ENCODE results near the gene ANKRD33B. TPM values are rescaled to one million over a fixed set of nuclear protein-coding genes. Genes with fewer than 3 reads are reported as not detected.
"Not testable (repeated sequence)": the region's sequence is repeated elsewhere in the genome, so short reads cannot be mapped to it uniquely, and the experiment has no call there.

ANKRD33B gene
- polyA plus RNA-seq (0.97 to 2.0 TPM (median 1.9 TPM) in 3 replicates), polyA minus RNA-seq (3.3 to 7.7 TPM (median 6.4 TPM) in 3 replicates)
- 0.46 TPM for polyA plus RNA-seq (2011; ENCODE audit: low read depth)
- polyA plus RNA-seq (2011; cell fraction: cytosol; rRNA removed) = 1.2 and 1.4 TPM in 2 replicates
- 3.9 and 4.2 TPM in 2 replicates for polyA plus RNA-seq (2011; cell fraction: nucleus; rRNA removed)
- polyA plus RNA-seq (2012; ENCODE audit: low replicate concordance) = 0.82 and 2.5 TPM in 2 replicates
- polyA minus RNA-seq (2011; cell fraction: cytosol; rRNA and poly(A)+ RNA removed) = 4.0 TPM
- polyA minus RNA-seq (2011; cell fraction: nucleus; rRNA and poly(A)+ RNA removed) = 6.0 and 8.5 TPM in 2 replicates

DNA sequence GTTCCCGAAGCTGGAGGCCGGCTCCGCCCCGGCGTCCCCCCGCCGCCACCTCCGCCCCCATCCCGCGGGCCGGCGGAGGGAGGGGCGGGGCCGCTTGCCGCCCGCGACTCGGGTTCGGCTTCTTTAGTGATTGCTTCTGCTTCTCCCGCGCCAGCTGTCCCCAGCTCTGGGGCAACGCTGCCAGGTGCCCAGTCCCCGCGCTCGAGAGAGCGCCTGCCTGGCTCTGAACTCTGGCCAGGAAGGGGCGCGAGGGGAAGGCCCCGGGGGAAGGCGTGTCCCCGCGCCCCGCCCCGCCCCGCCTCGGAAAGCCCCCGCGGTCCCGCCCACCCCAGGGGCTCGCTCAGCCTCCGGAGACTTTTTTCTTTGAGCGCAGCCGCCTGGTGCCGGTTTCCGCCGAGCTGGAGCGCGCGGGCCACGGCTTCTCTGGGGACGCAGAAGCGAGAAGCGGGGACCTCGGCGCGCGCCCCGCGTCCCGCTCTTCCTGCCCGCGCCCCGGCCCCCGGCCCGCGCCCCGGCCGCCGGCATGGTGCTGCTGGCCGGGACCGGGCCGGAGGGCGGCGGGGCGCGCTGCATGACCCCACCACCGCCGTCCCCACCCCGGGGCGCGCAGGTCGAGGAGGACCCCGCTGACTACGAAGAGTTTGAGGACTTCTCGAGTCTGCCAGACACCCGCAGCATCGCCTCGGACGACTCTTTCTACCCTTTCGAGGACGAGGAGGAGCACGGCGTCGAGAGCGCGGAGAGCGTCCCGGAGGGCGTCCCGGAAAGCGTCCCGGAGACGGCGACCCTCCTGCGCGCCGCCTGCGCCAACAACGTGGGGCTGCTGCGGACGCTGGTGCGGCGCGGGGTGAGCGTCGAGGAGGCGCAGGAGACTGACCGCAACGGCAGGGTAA, at the start of gene ANKRD33B:
Gene ANKRD33B (plus strand): TSS at position 126 of the 893 bp plus-strand sequence. CDS start 398 bp downstream, at position 524.
- Histone ChIP-seq H3K9me3 (ENCODE audit: control insufficient read depth, low read depth, low read length) (no peaks in the 10 kb centered on the region), H3K79me2 (ENCODE audit: control insufficient read depth, insufficient read depth, low read length) (peaks cover 2% of the 10 kb centered on the region), H3K9me1 (ENCODE audit: control insufficient read depth, extremely low read depth, insufficient read depth, low read length) (no peaks in the 10 kb centered on the region), H2AFZ (ENCODE audit: control insufficient read depth, low read length) (peak within 1 kb of the TSS; percentile 74), H3K36me3 (ENCODE audit: control insufficient read depth in 2 of 2, extremely low read depth in 1 of 2, insufficient read depth in 2 of 2, low read length in 2 of 2) (no peaks in the 10 kb centered on the region), H4K20me1 (ENCODE audit: control insufficient read depth, extremely low read depth, insufficient read depth, low read length) (no peaks in the 10 kb centered on the region), H3K9ac (ENCODE audit: control insufficient read depth, extremely low read depth, insufficient read depth, low read length) (peak within 1 kb of the TSS; percentile 78), H3K4me2 (ENCODE audit: control insufficient read depth, extremely low read depth, insufficient read depth, low read depth, low read length) (peak within 1 kb of the TSS; percentile 87), H3K27me3 (ENCODE audit: control insufficient read depth, extremely low read depth, insufficient read depth, low read length) (peaks cover 12% of the 10 kb centered on the region), H3K4me3 (ENCODE audit: control insufficient read depth in 2 of 3, extremely low read depth in 1 of 3, insufficient read depth in 2 of 3, low read depth in 1 of 3, low read length in 3 of 3) (peak within 1 kb of the TSS; percentile 56 to 64 (median 60)), H3K4me1 (ENCODE audit: control insufficient read depth, extremely low read depth, insufficient read depth, low read length) (peaks cover 33% of the 10 kb centered on the region), H3K27ac (ENCODE audit: control insufficient read depth, insufficient read depth, low read length) (peak within 1 kb of the TSS; percentile 52)
- dilution Hi-C loops (cut with MboI; ENCODE audit: extremely low pct_ligation_motif_present, low sequenced_read_pairs) = no loop called here
- no peak for DNase-seq (ENCODE audit: low read depth, low spot score)
- FAIRE-seq = no peak
- no peak for TF ChIP-seq EZH2 (IDR thresholded peaks at IDR 0.05; ENCODE audit: low read length)
- TF ChIP-seq, protein P1, sequence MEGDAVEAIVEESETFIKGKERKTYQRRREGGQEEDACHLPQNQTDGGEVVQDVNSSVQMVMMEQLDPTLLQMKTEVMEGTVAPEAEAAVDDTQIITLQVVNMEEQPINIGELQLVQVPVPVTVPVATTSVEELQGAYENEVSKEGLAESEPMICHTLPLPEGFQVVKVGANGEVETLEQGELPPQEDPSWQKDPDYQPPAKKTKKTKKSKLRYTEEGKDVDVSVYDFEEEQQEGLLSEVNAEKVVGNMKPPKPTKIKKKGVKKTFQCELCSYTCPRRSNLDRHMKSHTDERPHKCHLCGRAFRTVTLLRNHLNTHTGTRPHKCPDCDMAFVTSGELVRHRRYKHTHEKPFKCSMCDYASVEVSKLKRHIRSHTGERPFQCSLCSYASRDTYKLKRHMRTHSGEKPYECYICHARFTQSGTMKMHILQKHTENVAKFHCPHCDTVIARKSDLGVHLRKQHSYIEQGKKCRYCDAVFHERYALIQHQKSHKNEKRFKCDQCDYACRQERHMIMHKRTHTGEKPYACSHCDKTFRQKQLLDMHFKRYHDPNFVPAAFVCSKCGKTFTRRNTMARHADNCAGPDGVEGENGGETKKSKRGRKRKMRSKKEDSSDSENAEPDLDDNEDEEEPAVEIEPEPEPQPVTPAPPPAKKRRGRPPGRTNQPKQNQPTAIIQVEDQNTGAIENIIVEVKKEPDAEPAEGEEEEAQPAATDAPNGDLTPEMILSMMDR (optimal IDR thresholded peaks at IDR 0.05 in 1 of 3, IDR thresholded peaks at IDR 0.05 in 1 of 3, conservative IDR thresholded peaks at IDR 0.05 in 1 of 3; ENCODE audit: extremely low read depth in 1 of 3, insufficient read depth in 2 of 3, low read length in 3 of 3) = no peak

DNA sequence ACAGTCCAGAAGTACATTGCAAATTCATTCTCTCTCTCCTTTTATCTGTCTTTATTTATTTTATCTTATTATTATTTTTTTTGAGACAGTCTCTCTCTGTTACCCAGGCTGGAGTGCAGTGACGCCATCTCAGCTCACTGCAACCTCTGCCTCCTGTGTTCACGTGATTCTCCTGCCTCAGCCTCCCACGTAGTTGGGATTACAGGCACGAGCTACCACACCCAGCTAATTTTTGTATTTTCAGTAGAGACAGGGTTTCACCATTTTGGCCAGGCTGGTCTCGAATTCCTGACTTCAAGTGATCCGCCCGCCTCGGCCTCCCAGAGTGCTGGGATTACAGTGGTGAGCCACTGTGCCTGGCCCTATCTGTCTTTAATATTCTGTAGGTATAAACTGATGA, 49.3 kb upstream of the ANKRD33B start:
- H3K4me1 ChIP-seq (ENCODE audit: control insufficient read depth, extremely low read depth, insufficient read depth, low read length); DNase-seq (ENCODE audit: low read depth, low spot score); H3K27ac ChIP-seq (ENCODE audit: control insufficient read depth, insufficient read depth, low read length); H2AFZ ChIP-seq (ENCODE audit: control insufficient read depth, low read length); dilution Hi-C loops (cut with MboI; ENCODE audit: extremely low pct_ligation_motif_present, low sequenced_read_pairs); H3K9ac ChIP-seq (ENCODE audit: control insufficient read depth, extremely low read depth, insufficient read depth, low read length); H3K4me3 ChIP-seq (ENCODE audit: control insufficient read depth in 2 of 3, extremely low read depth in 1 of 3, insufficient read depth in 2 of 3, low read depth in 1 of 3, low read length in 3 of 3); H3K9me1 ChIP-seq (ENCODE audit: control insufficient read depth, extremely low read depth, insufficient read depth, low read length); H3K27me3 ChIP-seq (ENCODE audit: control insufficient read depth, extremely low read depth, insufficient read depth, low read length); H3K9me3 ChIP-seq (ENCODE audit: control insufficient read depth, low read depth, low read length); H4K20me1 ChIP-seq (ENCODE audit: control insufficient read depth, extremely low read depth, insufficient read depth, low read length); H3K79me2 ChIP-seq (ENCODE audit: control insufficient read depth, insufficient read depth, low read length); H3K36me3 ChIP-seq (ENCODE audit: control insufficient read depth in 2 of 2, extremely low read depth in 1 of 2, insufficient read depth in 2 of 2, low read length in 2 of 2); FAIRE-seq; H3K4me2 ChIP-seq (ENCODE audit: control insufficient read depth, extremely low read depth, insufficient read depth, low read depth, low read length): not testable (repeated sequence)

Data from keratinocyte (primary cell).